HCT116 (cell line): ENCODE results near the gene MTA1. TPM values are rescaled to one million over a fixed set of nuclear protein-coding genes. Genes with fewer than 3 reads are reported as not detected.

Source experiments
- ATAC-seq: fragments of 200-7000 bp; cut with Tn5 transposase; 2 replicates; pipeline ENCODE4 v1.9.1; 2020; ENCODE audit warnings: mild to moderate bottlenecking, moderate library complexity
- BruUV-seq: library from RNA; stranded (reverse); fragments of 400-500 nt; replicated peaks from 2 replicates; lab custom pipeline; 2021; lab: Mats Ljungman, UMichigan
- CTCF ChIA-PET: fragments of 300-600 bp; sonication (Branson Sonifier 250); formaldehyde crosslinking; loops from one replicate; lab custom pipeline; 2021; ENCODE audit warnings: antibody characterized with exemption; lab: Charles Lee
- POLR2A ChIA-PET: fragments of 300-600, 350-600 bp; sonication (Branson Sonifier 250); formaldehyde crosslinking; loops from one replicate; lab custom pipeline; 2021; ENCODE audit warnings: antibody characterized with exemption; lab: Charles Lee
- RAD21 ChIA-PET, 2 experiments: fragments of 300-600 bp; sonication (Branson Sonifier 250); formaldehyde crosslinking; loops; one replicate each; lab custom pipeline; 2023; ENCODE audit warnings: low total read pairs in 2 of 2; ENCODE audit not compliant: uncharacterized antibody in 2 of 2, unreplicated experiment in 2 of 2, low non-redundant PET in 1 of 2; lab: Charles Lee
- DNase-seq: peaks from one replicate; pipeline ENCODE4 v3.0.0-alpha.2; 2010; ENCODE audit warnings: low read depth, low spot score
- H2AFZ ChIP-seq: fragments of 200-600 bp; shearing (Covaris generic), sonication (generic); 2 replicates; pipeline ENCODE4 v1.6.1; 2017; ENCODE audit warnings: low read depth, mixed run types, mixed read lengths, antibody characterized with exemption, low read length; ENCODE audit not compliant: poor library complexity, severe bottlenecking
- H3K27ac ChIP-seq: 2 replicates; pipeline ENCODE4 v1.5.1; 2012; ENCODE audit warnings: low read depth, low read length
- H3K27me3 ChIP-seq: fragments of 200-600 bp; sonication (generic); 2 replicates; pipeline ENCODE4 v1.6.1; 2016; ENCODE audit warnings: mixed run types, low read length, mixed read lengths; ENCODE audit not compliant: insufficient read depth
- H3K36me3 ChIP-seq, 2 experiments: fragments of 200-500 bp in 1 of 2; fragments of 200-600 bp in 1 of 2; sonication (Bioruptor generic) in 1 of 2; sonication (generic) in 1 of 2; 2 replicates each; pipeline versions ENCODE4 v1.5.1 to v1.6.1; 2014 to 2016; ENCODE audit warnings: low read length in 2 of 2, inconsistent platforms in 1 of 2, mixed read lengths in 1 of 2, mixed run types in 1 of 2; ENCODE audit not compliant: insufficient read depth in 2 of 2, control insufficient read depth in 1 of 2
- H3K4me1 ChIP-seq, 2 experiments: fragments of 200-600 bp in 1 of 2; sonication (generic) in 1 of 2; 2 replicates each; pipeline versions ENCODE4 v1.5.1 to v1.6.1; 2012 to 2017; ENCODE audit warnings: low read length in 2 of 2, inconsistent platforms in 1 of 2, mild to moderate bottlenecking in 1 of 2, mixed read lengths in 1 of 2, mixed run types in 1 of 2, moderate library complexity in 1 of 2; ENCODE audit not compliant: insufficient read depth in 2 of 2, control insufficient read depth in 1 of 2
- H3K4me2 ChIP-seq: fragments of 200-600 bp; sonication (generic); 2 replicates; pipeline ENCODE4 v1.6.1; 2017; ENCODE audit warnings: mixed run types, low read length, mixed read lengths
- H3K4me3 ChIP-seq, 2 experiments: fragments of 200-600 bp in 1 of 2; sonication (generic) in 1 of 2; replicated peaks in 1 of 2; 2 replicates each; pipeline ENCODE4 v1.5.1; 2011 to 2016; ENCODE audit warnings: low read length in 2 of 2, control low read depth in 1 of 2, low read depth in 1 of 2, mild to moderate bottlenecking in 1 of 2, mixed read lengths in 1 of 2, mixed run types in 1 of 2
- H3K79me2 ChIP-seq: fragments of 200-600 bp; sonication (generic); 2 replicates; pipeline ENCODE4 v1.6.1; 2017; ENCODE audit warnings: mild to moderate bottlenecking, mixed run types, low read length, moderate library complexity, mixed read lengths; ENCODE audit not compliant: insufficient read depth
- H3K9ac ChIP-seq: fragments of 200-600 bp; sonication (generic); 2 replicates; pipeline ENCODE4 v1.6.1; 2016; ENCODE audit warnings: low read length, mixed read lengths
- H3K9me2 ChIP-seq: fragments of 200-600 bp; sonication (generic), shearing (Covaris generic); 2 replicates; pipeline ENCODE4 v1.6.1; 2017; ENCODE audit warnings: mixed run types, mild to moderate bottlenecking, moderate library complexity; ENCODE audit not compliant: insufficient read depth
- H3K9me3 ChIP-seq, 2 experiments: fragments of 200-500 bp in 1 of 2; fragments of 200-600 bp in 1 of 2; sonication (Bioruptor generic) in 1 of 2; sonication (generic) in 1 of 2; 2 replicates each; pipeline ENCODE4 v1.6.1; 2014 to 2017; ENCODE audit warnings: low read length in 2 of 2, mixed read lengths in 2 of 2, inconsistent platforms in 1 of 2, low read depth in 1 of 2, mild to moderate bottlenecking in 1 of 2, mixed run types in 1 of 2, moderate library complexity in 1 of 2; ENCODE audit not compliant: control insufficient read depth in 1 of 2, insufficient read depth in 1 of 2
- H4K20me1 ChIP-seq: fragments of 200-600 bp; sonication (generic), shearing (Covaris generic); 2 replicates; pipeline ENCODE4 v1.6.1; 2017; ENCODE audit warnings: mixed run types, mild to moderate bottlenecking, moderate library complexity; ENCODE audit not compliant: insufficient read depth
- ATF3 ChIP-seq: IDR thresholded peaks from 2 replicates; pipeline ENCODE4 v1.6.1; 2012
- CBX3 ChIP-seq: IDR thresholded peaks from 2 replicates; pipeline ENCODE4 v1.6.1; 2012; ENCODE audit warnings: low read depth
- CEBPB ChIP-seq: IDR thresholded peaks from 2 replicates; pipeline ENCODE4 v1.6.1; 2012; ENCODE audit warnings: low read depth
- CTCF ChIP-seq, 3 experiments: fragments of 200-600 bp in 1 of 3; sonication (generic) in 1 of 3; IDR thresholded peaks in 2 of 3; conservative IDR thresholded peaks in 1 of 3; 2 replicates each; pipeline ENCODE4 v1.5.1; 2012 to 2017; ENCODE audit warnings: low read depth in 2 of 3, low read length in 2 of 3, antibody characterized with exemption in 1 of 3, borderline replicate concordance in 1 of 3, control low read depth in 1 of 3, mild to moderate bottlenecking in 1 of 3, mixed read lengths in 1 of 3, mixed run types in 1 of 3, moderate library complexity in 1 of 3; ENCODE audit not compliant: insufficient read depth in 1 of 3
- EGR1 ChIP-seq: IDR thresholded peaks from 2 replicates; pipeline ENCODE4 v1.6.1; 2012; ENCODE audit warnings: low read depth
- ELF1 ChIP-seq: IDR thresholded peaks from 2 replicates; pipeline ENCODE4 v1.6.1; 2012; ENCODE audit warnings: low read depth, borderline replicate concordance
- EZH2 ChIP-seq: fragments of 200-600 bp; sonication (generic); IDR thresholded peaks from 2 replicates; pipeline ENCODE4 v1.6.1; 2017; ENCODE audit warnings: antibody characterized with exemption, mixed run types
- EZH2phosphoT487 ChIP-seq: fragments of 200-600 bp; IDR thresholded peaks from 2 replicates; pipeline ENCODE4 v1.6.1; 2018; ENCODE audit warnings: antibody characterized with exemption, borderline replicate concordance
- FOSL1 ChIP-seq: IDR thresholded peaks from 2 replicates; pipeline ENCODE4 v1.6.1; 2012; ENCODE audit warnings: low read depth
- JUND ChIP-seq: IDR thresholded peaks from 2 replicates; pipeline ENCODE4 v1.6.1; 2012
- MAX ChIP-seq: IDR thresholded peaks from 2 replicates; pipeline ENCODE4 v1.6.1; 2012
- POLR2A ChIP-seq: IDR thresholded peaks from 2 replicates; pipeline ENCODE4 v1.7.0; 2011; ENCODE audit warnings: borderline replicate concordance; ENCODE audit not compliant: insufficient read depth, insufficient read length; ENCODE audit errors: extremely low read depth
- RAD21 ChIP-seq: IDR thresholded peaks from 2 replicates; pipeline ENCODE4 v1.6.1; 2012; ENCODE audit warnings: low read depth, mild to moderate bottlenecking
- SIN3A ChIP-seq: IDR thresholded peaks from 2 replicates; pipeline ENCODE4 v1.6.1; 2012; ENCODE audit warnings: low read depth
- SP1 ChIP-seq: IDR thresholded peaks from 2 replicates; pipeline ENCODE4 v1.6.1; 2012; ENCODE audit warnings: low read depth
- SRF ChIP-seq: IDR thresholded peaks from 2 replicates; pipeline ENCODE4 v1.6.1; 2012; ENCODE audit warnings: low read depth
- YY1 ChIP-seq: IDR thresholded peaks from 2 replicates; pipeline ENCODE4 v1.6.1; 2011; ENCODE audit warnings: low read length, low read depth, moderate library complexity, mild to moderate bottlenecking; ENCODE audit not compliant: insufficient replicate concordance; ENCODE audit errors: extremely low read depth
- ZBTB33 ChIP-seq: IDR thresholded peaks from 2 replicates; pipeline ENCODE4 v1.6.1; 2011; ENCODE audit warnings: mild to moderate bottlenecking, low read length, moderate library complexity; ENCODE audit not compliant: insufficient replicate concordance; ENCODE audit errors: extremely low read depth
- ZFX ChIP-seq: fragments of 450-650 bp; IDR thresholded peaks from 2 replicates; pipeline ENCODE4 v1.6.1; 2017
- intact Hi-C: fragments of 100-400 bp; cut with micrococcal nuclease; formaldehyde crosslinking; loops from 2 replicates; pipeline ENCODE4 v1.10.0; 2022
- total RNA-seq: library from RNA; stranded (reverse); gene quantifications from one replicate; pipeline ENCODE4 v1.2.1, GENCODE V29; 2021; ENCODE audit not compliant: unreplicated experiment

MTA1 gene
- total RNA-seq, 1 experiment from 2014 or later: 229 TPM

- Histone ChIP-seq H3K9me2 (no peaks in the 10 kb centered on the region), H3K79me2 (peaks cover 64% of the 10 kb centered on the region), H3K4me2 (peak overlapping the region; percentile 99), H3K4me3 (peak overlapping the region; percentile 92 to 97), H4K20me1 (no peaks in the 10 kb centered on the region; the same call in 1 of the 2 replicates), H3K36me3 (peaks cover 4 to 21% of the 10 kb centered on the region in 2 experiments; a peak in 2 of 4 replicates), H3K9ac (peak overlapping the region; percentile 98), H2AFZ (no peak overlapping the region), H3K9me3 (no peaks in the 10 kb centered on the region), H3K27ac (peak overlapping the region; percentile 88), H3K4me1 (peaks cover 16 to 35% of the 10 kb centered on the region in 2 experiments), H3K27me3 (no peaks in the 10 kb centered on the region)
- TF ChIP-seq JUND (no peak), POLR2A (no peak), ATF3 (no peak), ELF1 (no peak), SP1 (no peak), EGR1 (no peak), SIN3A (no peak), EZH2 (no peak), CBX3 (no peak), CTCF (IDR thresholded peaks at IDR 0.05 in 2 of 3, conservative IDR thresholded peaks at IDR 0.05 in 1 of 3; ENCODE audit: borderline replicate concordance in 1 of 3, insufficient read depth in 1 of 3, low read depth in 2 of 3, low read length in 2 of 3) (no peak), MAX (no peak), ZBTB33 (no peak), EZH2phosphoT487 (no peak), YY1 (no peak), ZFX (no peak), SRF (no peak), FOSL1 (no peak), RAD21 (no peak), CEBPB (no peak)
- DNase-seq (no peak), ATAC-seq (no peak)
- RAD21 ChIA-PET: no interaction called here
- intact Hi-C loops: no loop called here
- CTCF ChIA-PET: no interaction called here
- POLR2A ChIA-PET: no interaction called here
- BruUV-seq: no TSS peak
Measured at GRCh38 chr14:105420974-105421674, 1.5 kb downstream of the MTA1 start.
